Fibroblast of upper back skin (primary cell): ENCODE results near the gene NPBWR2.
"Not testable (repeated sequence)": the region's sequence is repeated elsewhere in the genome, so short reads cannot be mapped to it uniquely, and the experiment has no call there.

Experiments
- DNase-seq: peaks from one replicate; pipeline ENCODE4 v3.0.0-alpha.2; 2013

Gene NPBWR2

DNA sequence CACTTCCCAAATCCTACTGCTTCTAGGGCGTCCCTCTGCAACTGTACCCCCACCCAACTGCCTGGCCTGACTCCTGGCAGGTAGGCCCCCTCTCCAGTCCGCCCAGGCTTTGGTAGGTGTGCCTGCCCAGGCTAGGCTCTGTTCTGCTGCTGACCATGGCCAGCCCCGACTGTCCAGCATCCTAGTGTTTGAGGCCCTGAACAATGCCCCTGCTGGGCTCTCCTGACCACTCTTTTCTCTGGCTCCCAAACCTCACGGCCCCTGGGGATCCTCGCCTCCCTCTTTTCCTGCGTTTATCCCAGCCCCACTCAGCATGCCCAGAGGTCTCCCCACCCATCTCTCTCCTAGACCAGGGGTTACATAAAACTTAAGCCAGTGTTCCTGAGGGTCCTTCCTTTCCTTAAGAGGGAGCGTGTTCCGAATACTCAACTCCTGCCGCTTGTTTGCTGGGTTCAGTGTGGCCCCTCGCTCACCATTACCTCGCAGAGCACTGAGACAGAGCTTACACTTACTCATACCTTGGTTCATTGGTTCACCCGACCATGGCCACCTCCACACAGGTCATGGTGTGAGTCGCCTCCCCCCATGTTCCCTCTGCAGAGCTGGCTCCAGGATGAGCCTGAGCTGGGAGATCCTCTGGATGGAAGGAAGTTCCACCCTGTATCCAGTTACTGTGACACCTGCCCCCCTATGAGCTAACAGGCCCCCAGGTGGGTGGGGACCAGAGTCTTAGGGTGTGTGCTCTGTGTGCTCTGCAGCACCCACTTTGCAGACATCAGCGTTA, 35.8 kb upstream of the NPBWR2 start:
- DNase-seq: no peak

DNA sequence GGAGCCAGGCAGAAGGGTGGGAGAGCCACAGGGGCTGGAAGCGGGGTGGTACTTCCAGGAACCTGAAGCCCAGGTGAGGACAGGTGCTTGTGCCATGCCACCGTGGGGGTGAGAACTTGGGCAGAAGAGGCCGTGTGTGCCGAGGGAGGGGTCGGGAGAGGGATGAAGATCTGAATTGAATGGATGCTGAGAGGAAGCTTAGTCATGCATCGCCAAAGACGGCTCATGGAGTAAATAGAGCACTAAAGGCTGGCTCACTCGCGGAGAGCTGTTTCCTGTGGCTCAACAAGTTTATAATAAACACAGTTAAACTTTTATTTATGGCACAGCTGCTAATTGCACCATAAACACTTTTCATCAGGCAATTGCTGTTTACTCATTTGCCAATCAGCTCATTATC, 35.2 kb upstream of the NPBWR2 start:
- DNase-seq: no peak

DNA sequence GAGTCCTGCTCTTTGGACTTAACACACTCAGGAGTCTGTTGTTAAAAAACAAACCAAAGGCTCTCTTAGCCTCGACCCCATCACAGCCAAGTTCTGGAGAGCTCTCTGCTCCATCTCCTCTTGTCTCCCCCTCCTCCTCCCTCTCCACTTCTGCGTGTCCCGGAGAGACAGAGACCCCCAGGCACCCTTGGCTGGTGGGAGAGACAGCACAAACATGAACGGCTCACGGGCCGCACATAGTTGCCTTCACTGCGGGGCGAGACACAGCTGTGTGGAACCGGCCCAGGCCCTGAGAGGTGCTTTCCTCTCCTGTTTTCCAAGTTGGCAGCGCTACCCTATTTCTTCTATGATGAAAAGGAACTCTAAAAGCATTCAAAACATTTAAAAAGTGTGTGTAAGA, 33.6 kb upstream of the NPBWR2 start:
- DNase-seq: no peak

DNA sequence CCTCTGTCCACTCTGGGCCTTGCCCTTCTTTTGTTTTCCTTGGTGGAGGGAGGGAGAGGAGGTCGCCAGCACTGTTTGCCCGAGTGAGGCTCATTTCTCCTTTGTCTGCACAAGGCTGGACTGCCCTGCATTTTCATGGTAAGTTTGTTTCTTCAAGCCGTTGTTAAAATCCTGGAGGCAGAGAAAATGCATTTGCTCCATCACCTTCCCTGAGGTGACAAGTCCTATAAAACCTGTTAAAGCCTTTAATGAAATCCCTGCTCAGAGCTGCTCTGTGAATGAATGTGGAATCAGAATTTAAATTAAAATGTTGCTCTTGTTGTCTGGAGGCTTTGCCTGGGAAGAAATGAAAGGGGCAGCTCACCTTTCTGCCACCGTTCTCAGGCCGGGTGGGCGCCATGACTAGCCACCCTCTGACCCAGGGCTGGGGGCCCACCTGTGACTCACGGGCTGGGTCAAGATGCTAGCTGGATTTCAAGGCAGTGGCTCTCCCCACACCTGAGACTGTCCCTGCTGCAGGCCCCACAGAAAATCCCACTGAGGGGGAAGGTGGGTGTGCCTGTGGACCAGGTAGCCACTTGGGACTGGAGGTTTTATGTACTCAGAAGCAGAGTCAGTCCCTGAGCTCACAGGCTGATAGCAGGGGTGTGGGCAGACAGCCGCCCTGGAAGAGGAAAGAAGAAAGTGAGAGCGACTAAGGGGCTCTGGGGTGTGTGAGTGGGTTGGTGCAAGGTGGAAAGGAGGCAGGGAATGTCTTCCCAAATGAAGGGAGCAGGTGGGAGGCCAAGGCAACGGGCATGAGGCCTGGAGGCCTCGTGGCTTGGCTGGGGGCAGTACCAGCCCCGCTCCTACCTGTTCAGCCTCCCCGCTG, 32.9 kb upstream of the NPBWR2 start:
- DNase-seq: no peak

DNA sequence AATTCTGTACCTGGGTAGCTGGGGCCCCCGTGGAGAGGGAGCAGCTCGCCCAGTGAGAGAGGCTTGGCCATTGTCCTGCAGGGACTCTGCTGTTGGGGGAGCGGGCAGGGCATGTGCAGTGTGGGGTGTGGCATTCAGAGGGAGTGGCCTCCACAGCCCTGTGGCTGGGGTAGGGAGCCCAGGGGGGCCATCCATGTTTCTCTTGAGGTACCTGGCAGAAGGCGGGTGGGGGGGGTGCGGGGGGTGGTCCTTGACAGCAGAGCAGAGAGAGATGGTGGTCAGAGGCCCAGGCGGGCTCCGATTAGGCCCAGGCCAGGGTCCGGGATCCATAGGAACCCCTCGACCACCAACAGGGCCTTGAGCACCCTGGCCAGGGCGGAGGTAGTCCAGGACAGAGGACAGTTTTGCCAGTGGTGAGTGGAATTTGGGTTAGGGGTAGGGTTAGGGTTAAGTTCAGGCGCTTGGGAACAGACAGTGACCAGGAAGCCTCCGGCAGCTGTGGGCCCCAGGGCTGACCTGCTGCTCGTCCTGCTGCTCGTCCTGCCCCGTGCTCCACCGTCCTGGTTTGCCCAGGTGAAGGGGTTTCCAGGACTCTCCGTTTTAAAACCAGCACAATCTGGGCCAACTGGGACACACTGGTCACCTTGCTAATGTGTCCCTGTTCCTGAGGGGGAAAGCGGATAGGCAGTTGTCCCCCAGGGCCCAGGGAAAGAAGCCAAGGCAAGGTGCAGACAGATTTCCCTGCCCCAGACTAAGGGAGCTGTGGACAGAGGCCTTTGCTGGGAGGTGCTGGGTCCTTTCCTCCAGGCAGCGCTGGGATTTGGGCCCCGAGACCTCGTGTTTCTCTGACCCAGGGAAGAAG, 32.1 kb upstream of the NPBWR2 start:
- DNase-seq: no peak

DNA sequence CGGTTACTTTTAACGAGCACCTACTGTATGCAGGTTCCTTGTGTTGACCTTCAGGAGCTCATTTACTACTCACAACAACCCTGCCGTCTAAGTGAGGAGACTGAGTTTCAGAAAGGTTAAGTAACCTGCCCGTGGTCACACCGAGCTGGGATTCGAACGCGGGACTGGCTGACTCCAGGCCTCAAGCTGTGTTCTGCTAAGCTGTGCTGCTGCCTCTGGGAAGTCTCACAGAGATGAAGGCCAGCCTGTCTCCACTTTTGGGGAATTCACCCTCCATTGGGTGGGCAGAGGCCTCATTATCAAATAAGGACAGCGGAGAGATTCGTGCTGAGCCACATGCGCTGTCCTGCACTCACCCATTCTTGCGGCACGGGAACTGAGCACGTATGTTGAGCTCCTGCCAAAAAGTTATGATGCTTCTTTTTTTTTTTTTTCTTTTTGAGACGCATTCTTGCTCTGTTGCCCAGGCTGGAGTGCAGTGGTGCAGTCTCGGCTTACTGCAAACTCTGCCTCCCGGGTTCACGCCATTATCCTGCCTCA, 31.0 kb upstream of the NPBWR2 start:
- no peak for DNase-seq

DNA sequence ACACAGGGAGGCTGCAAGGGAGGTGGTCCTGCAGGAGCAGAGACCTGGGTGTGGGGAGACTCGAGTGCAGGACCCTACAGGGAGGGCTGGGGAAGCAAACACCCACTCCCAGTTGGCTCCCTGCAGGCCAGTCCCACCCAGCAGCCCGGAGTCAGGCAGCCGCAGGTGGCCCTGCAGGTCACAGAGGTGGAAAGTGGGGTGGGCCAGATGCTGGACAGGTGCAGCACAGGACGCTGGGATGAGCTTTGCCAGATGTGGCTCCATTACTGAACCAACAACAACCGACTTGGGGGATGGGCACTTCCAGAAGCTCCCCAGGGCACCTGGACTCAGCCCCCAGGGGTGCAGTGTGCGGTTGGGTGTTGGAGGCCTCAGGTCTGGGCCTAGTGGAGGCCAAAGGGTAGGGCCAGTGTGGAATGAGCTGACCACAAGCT, 30.2 kb upstream of the NPBWR2 start:
- no peak for DNase-seq

DNA sequence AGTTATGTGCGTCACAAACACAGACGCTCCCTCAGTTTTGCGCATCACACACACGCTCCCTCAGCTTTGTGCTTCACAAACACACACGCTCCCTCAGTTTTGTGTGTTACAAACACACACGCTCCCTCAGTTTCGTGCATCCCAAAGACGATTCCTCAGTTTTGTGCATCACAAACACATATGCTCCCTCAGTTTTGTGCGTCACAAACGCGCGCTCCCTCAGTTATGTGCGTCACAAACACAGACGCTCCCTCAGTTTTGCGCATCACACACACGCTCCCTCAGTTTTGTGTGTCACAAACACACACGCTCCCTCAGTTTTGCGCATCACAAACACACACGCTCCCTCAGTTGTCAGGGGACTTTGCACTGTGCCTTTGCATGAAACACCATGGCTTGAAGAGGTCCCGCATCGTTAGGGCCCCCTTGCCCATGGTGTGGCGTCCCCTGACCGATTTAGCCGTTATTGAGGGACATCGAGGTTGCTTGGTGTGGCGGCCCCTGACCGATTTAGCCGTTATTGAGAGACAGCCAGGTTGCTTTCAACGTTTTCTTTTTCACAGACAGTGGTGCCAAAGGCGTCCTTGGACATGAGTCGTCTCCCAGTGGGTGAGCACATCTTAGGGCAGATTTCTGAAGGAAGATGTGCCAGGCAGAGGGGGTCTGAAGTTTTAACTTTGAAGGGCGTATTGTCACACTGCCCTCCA, 28.8 kb upstream of the NPBWR2 start:
- no peak for DNase-seq

DNA sequence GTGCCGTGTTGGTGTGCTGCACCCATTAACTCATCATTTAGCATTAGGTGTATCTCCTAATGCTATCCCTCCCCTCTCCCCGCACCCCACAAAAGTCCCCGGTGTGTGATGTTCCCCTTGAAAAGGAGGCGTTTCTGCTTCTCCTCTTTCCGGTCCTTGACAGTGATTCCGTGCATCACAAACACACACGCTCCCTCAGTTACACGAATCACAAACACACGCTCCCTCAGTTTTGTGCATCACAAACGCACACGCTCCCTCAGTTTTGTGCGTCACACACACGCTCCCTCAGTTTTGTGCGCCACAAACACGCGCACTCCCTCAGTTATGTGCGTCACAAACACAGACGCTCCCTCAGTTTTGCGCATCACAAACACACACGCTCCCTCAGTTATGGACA, 27.4 kb upstream of the NPBWR2 start:
- not testable (repeated sequence) for DNase-seq

DNA sequence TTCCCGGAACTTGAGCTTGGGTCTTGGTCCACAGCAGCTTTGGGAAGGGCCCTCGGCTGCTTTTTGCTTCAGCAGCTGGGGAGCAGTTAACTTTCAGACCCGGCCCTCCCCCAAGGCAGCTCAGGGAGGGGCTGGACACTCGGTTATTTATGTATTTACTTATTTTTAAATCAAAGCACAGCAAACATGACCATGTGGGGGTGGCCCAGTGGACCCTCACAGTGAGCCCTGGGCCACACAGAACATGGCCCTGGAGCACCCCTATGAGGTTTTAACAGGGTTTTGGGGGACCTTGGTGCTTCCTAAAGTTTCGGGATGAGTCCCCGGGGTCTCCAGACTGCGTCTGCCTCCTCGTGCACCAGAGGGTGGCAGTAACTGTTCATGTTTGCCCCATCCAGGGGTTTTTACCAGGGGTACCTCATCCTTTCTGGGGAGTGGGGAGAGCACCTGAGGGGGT, 26.6 kb upstream of the NPBWR2 start:
- no peak for DNase-seq

DNA sequence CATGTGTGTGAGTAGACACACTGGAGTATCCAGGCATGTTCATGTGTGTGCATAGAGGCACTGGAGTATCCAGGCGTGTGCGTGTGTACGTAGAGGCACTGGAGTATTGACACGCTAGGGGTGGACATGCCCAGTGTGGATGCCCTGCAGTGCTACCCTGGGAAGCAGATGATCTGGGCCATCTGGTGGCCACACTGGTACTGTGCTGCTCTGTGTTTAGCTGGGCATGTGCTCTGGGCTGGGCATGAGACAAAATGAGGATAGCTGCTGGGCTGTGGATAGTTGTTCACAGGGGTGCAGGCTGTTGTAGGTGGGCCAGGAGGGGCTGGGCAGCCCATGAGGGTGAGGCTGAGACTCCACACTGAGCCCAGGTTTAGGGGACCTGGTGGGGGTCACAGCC, 24.0 kb upstream of the NPBWR2 start:
- no peak for DNase-seq

DNA sequence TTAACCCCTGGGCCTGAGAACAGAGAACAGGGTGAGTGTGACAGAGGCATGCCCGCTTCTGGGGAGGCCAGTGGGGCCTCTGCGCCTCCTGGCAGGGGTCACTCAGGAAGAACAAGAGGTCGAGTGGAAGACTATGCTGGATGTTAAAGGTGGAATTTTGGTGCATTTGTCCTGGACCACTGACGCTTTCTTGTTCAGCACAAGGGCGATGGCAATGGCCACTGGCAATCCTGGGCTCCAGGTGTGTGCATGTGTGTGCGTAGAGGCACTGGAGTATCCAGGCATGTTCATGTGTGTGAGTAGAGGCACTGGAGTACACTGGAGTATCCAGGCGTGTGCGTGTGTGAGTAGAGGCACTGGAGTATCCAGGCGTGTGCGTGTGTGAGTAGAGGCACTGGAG, 23.5 kb upstream of the NPBWR2 start:
- no peak for DNase-seq

DNA sequence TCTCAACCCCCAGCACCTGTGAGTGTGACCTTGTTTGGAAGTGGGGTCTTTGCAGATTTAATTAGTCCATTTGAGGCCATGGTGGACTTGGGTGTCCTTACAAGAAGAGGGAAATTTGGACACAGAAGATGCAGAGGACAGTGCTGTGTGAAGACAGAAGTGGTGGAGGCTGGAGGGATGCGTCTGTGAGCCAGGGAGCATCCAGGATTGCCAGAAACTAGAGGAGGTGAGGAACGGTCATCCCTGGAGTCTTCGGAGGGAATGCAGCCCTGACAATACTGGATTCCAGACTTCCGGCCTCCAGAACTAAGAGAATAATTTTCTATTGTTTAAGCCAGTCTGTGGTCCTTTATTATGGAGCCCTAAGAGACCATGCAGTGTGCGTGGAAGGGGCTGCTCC, 22.9 kb upstream of the NPBWR2 start:
- no peak for DNase-seq

DNA sequence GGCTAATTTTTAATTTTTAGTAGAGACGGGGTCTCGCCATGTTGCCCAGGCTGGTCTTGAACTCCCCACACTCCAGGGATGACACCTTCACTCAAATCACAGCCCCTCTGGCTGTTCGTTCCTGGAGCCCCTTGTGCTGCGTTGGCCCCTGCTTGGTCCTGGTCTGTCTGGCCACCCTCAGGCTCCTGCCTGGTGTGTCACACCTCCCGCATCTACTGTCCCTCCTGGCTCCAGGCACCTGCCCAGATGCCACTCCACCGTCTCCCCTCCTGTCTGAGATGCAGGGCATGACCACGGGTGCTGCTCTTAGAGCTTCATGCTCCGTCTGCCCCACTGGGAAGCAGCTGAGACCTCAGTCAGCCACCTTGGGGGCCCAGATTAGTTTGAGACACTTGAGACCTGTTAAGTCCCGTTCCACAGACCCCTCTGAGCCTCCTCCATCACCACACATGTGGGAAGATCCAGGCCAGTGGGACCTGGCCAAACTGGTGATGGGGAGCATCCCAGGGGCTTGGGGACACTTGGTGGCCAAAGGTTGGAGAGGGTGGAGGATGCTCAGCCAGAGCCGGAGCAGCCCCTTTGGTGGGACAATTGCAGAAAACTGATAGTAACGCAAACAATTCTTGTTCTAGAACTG, 21.9 kb upstream of the NPBWR2 start:
- no peak for DNase-seq

DNA sequence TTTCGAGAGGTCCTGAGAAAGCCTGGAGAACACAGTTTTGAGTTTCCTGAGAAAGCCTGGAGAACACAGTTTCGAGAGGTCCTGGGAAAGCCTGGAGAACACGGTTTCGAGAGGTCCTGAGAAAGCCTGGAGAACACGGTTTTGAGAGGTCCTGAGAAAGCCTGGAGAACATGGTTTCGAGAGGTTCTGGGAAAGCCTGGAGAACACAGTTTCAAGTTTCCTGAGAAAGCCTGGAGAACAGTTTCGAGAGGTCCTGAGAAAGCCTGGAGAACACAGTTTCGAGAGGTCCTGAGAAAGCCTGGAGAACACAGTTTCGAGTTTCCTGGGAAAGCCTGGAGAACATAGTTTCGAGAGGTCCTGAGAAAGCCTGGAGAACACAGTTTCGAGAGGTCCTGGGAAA, 16.2 kb upstream of the NPBWR2 start:
- not testable (repeated sequence) for DNase-seq

DNA sequence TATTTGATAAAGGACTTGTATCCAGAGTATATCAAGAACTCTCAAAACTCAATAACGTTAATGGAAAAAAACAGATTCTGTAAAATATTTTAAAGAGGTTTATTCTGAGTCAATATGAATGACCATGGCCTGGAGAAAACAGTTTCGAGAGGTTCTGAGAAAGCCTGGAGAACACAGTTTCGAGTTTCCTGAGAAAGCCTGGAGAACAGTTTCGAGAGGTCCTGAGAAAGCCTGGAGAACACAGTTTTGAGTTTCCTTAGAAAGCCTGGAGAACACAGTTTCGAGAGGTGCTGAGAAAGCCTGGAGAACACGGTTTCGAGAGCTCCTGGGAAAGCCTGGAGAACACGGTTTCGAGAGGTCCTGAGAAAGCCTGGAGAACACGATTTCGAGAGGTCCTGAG, 15.6 kb upstream of the NPBWR2 start:
- DNase-seq: not testable (repeated sequence)

DNA sequence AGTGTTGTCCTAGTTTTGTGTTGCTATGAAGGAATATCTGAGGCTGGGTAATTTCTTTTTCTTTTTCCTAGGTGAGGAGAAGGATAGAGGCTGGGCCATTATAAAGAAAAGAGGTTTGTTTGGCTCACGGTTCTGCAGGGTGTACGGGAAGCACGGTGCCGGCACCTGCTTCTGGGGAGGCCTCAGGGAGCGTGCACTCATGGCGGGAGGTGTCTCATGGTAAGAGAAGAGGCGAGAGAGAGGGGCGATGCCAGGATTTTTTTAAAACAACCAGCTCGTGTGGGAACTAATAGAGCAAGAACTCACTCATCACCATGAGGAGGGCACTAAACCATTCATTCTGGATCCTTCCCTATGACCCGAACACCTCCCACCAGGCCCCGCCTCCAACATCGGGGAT, 14.2 kb upstream of the NPBWR2 start:
- DNase-seq: no peak

DNA sequence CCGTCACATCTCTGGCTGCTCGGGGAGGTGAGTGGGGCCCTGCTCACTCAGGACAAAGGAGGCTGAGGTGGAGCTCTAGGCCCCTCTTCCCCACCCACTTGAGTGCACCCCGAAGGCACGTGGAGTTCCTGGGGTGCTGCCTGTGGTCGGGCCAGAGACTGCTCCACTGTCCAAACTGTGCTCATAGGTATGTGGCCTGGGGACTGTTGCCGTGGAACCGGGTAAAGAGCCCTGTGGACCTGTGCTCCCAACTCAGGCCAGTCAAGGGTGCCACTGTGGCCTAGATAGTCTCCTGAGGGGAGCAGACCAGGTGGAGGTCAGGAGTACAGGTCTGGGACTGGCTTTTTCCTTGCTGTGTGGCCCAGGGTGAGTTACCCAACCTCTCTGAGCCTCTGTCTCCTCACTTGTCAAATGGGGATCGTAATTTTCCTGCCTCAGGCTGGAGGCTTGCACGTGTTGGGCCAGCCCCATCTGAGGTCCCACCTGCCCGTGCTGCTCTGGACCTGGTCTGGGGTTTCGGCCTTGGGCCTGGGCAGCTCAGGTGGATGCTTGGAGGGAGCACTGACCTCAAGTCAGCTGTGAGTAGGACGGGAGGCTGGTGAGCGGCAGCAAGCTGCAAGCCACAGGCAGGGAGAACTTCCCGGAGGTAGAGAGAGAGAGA, 12.4 kb upstream of the NPBWR2 start:
- DNase-seq: no peak

DNA sequence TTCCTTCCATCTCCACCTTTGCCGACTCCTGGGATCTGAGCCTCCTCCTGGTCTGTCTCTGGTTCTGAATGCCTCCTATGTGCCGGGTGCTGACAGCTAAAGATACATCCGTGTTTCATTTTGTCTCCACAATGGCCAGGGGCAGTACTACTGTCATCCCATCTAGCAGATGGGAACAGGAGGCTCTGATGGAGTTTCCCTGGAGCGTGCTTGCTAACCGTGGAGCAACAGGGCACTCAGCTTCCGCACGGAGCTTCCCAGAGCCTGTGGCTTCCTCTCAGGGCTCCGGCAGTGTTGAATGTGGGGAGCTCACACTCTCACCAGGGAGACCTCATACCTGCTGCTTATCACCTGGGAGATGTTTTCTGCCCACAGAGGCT, 11.9 kb upstream of the NPBWR2 start:
- DNase-seq: no peak

DNA sequence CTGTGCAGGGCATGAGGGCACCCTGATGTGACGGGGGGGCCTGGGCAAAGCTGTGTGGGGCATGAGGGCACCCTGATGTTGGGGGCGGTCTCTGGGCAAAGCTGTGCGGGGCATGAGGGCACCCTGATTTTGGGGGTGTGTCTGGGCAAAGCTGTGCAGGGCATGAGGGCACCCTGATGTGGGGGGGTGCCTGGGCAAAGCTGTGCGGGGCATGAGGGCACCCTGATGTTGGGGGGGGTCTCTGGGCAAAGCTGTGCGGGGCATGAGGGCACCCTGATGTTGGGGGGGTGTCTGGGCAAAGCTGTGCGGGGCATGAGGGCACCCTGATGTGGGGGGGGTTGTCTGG, 10.0 kb upstream of the NPBWR2 start:
- DNase-seq: not testable (repeated sequence)
